BLaER1 treated with 17β-estradiol and CSF1 and Interleukin-3, amounts not matched to agents 10 nM and 100 nM (cell line): Measurements from ENCODE around the gene MOB4.
"Not testable (repeated sequence)": the region's sequence is repeated elsewhere in the genome, so short reads cannot be mapped to it uniquely, and the experiment has no call there.

Experiments used
- H3K27ac ChIP-seq, 11 experiments: shearing (Covaris generic); formaldehyde crosslinking; 2 replicates each; pipeline ENCODE4 v1.8.1; 2022
- H3K27me3 ChIP-seq, 11 experiments: shearing (Covaris generic); formaldehyde crosslinking; 2 replicates each; pipeline ENCODE4 v1.8.1; 2022
- H3K36me3 ChIP-seq, 11 experiments: shearing (Covaris generic); formaldehyde crosslinking; 2 replicates each; pipeline ENCODE4 v1.8.1; 2022
- H3K4me1 ChIP-seq, 10 experiments: shearing (Covaris generic); formaldehyde crosslinking; 2 replicates each; pipeline ENCODE4 v1.8.1; 2022
- H3K4me2 ChIP-seq, 11 experiments: shearing (Covaris generic); formaldehyde crosslinking; 2 replicates each; pipeline ENCODE4 v1.8.1; 2022
- H3K4me3 ChIP-seq, 10 experiments: shearing (Covaris generic); formaldehyde crosslinking; 2 replicates each; pipeline ENCODE4 v1.8.1; 2022
- H3K9ac ChIP-seq, 11 experiments: shearing (Covaris generic); formaldehyde crosslinking; 2 replicates each; pipeline ENCODE4 v1.8.1; 2022
- H3K9me3 ChIP-seq, 11 experiments: shearing (Covaris generic); formaldehyde crosslinking; replicated peaks in 1 of 11; 2 replicates each; pipeline ENCODE4 v1.8.1; 2022
- H4K20me1 ChIP-seq, 11 experiments: shearing (Covaris generic); formaldehyde crosslinking; 2 replicates each; pipeline ENCODE4 v1.8.1; 2022
- Cebpa-rat ChIP-seq, 11 experiments: shearing (Covaris generic); IDR thresholded peaks; 2 replicates each; pipeline ENCODE4 v1.8.1; 2022

MOB4 gene

GRCh38 chr2:197558393-197558792, 42.5 kb downstream of the MOB4 start:
- H3K4me1 ChIP-seq: peaks cover 0 to 17% (median 4%) of the 10 kb centered on the region in 10 experiments; a peak in 9 of 20 replicates
- H3K27me3 ChIP-seq: no peaks in the 10 kb centered on the region
- TF ChIP-seq Cebpa-rat (IDR thresholded peaks at IDR 0.05): no peak
- peaks cover 68 to 90% (median 75%) of the 10 kb centered on the region in 11 experiments for H3K36me3 ChIP-seq
- no peak overlapping the region for H3K9ac ChIP-seq
- no peak overlapping the region for H3K27ac ChIP-seq
- no peak overlapping the region for H3K4me3 ChIP-seq
- H3K4me2 ChIP-seq: no peak overlapping the region
- H4K20me1 ChIP-seq: no peaks in the 10 kb centered on the region; a peak in 1 of 22 replicates
- H3K9me3 ChIP-seq: peaks cover 7 to 27% (median 16%) of the 10 kb centered on the region in 11 experiments; a peak in 17 of 22 replicates

- H3K9me3 ChIP-seq: peaks cover 11 to 31% (median 21%) of the 10 kb centered on the region in 11 experiments; a peak in 17 of 22 replicates
- no peak overlapping the region for H3K4me2 ChIP-seq
- no peaks in the 10 kb centered on the region for H3K27me3 ChIP-seq
- TF ChIP-seq Cebpa-rat (IDR thresholded peaks at IDR 0.05): no peak
- H3K27ac ChIP-seq: no peak overlapping the region
- no peaks in the 10 kb centered on the region; a peak in 1 of 22 replicates for H4K20me1 ChIP-seq
- peaks cover 56 to 77% (median 64%) of the 10 kb centered on the region in 11 experiments for H3K36me3 ChIP-seq
- peaks cover 0 to 17% (median 4%) of the 10 kb centered on the region in 10 experiments; a peak in 9 of 20 replicates for H3K4me1 ChIP-seq
- H3K9ac ChIP-seq: no peak overlapping the region
- H3K4me3 ChIP-seq: no peak overlapping the region
Measured at GRCh38 chr2:197559681-197560080, 43.8 kb downstream of the MOB4 start.

GRCh38 chr2:197560146-197560665, 44.3 kb downstream of the MOB4 start:
- Histone ChIP-seq H3K36me3 (peaks cover 51 to 71% (median 59%) of the 10 kb centered on the region in 11 experiments), H3K9me3 (peaks cover 11 to 31% (median 21%) of the 10 kb centered on the region in 11 experiments; a peak in 17 of 22 replicates), H3K4me2 (no peak overlapping the region), H3K9ac (no peak overlapping the region), H3K27me3 (no peaks in the 10 kb centered on the region), H3K27ac (no peak overlapping the region), H3K4me3 (no peak overlapping the region), H3K4me1 (peaks cover 0 to 15% (median 4%) of the 10 kb centered on the region in 10 experiments; a peak in 9 of 20 replicates), H4K20me1 (no peaks in the 10 kb centered on the region; a peak in 1 of 22 replicates)
- no peak for TF ChIP-seq Cebpa-rat (IDR thresholded peaks at IDR 0.05)

- no peak overlapping the region for H3K27ac ChIP-seq
- H3K36me3 ChIP-seq: peaks cover 22 to 47% (median 34%) of the 10 kb centered on the region in 11 experiments
- H3K27me3 ChIP-seq: no peaks in the 10 kb centered on the region
- H3K4me3 ChIP-seq: no peak overlapping the region
- H3K9me3 ChIP-seq: peaks cover 32 to 38% (median 33%) of the 10 kb centered on the region in 11 experiments
- no peaks in the 10 kb centered on the region for H4K20me1 ChIP-seq
- no peak for TF ChIP-seq Cebpa-rat (IDR thresholded peaks at IDR 0.05)
- no peak overlapping the region for H3K9ac ChIP-seq
- no peaks in the 10 kb centered on the region for H3K4me1 ChIP-seq
- no peak overlapping the region for H3K4me2 ChIP-seq
Measured at GRCh38 chr2:197571627-197572271, 55.9 kb downstream of the MOB4 start.

GRCh38 chr2:197573608-197574007, 57.7 kb downstream of the MOB4 start:
- no peaks in the 10 kb centered on the region for H3K27me3 ChIP-seq
- no peak overlapping the region; a peak in 1 of 20 replicates for H3K4me3 ChIP-seq
- H4K20me1 ChIP-seq: no peaks in the 10 kb centered on the region
- H3K9ac ChIP-seq: no peak overlapping the region
- no peaks in the 10 kb centered on the region for H3K4me1 ChIP-seq
- no peak for TF ChIP-seq Cebpa-rat (IDR thresholded peaks at IDR 0.05)
- H3K36me3 ChIP-seq: peaks cover 18 to 32% (median 24%) of the 10 kb centered on the region in 11 experiments
- H3K9me3 ChIP-seq: peaks cover 32 to 38% (median 33%) of the 10 kb centered on the region in 11 experiments
- no peak overlapping the region for H3K4me2 ChIP-seq
- H3K27ac ChIP-seq: no peak overlapping the region

- no peak for TF ChIP-seq Cebpa-rat (IDR thresholded peaks at IDR 0.05)
- Histone ChIP-seq H3K4me1 (no peaks in the 10 kb centered on the region), H3K9ac (no peak overlapping the region), H3K27ac (no peak overlapping the region), H3K4me2 (no peak overlapping the region), H3K27me3 (no peaks in the 10 kb centered on the region), H3K4me3 (no peak overlapping the region), H3K36me3 (peaks cover 18 to 27% (median 24%) of the 10 kb centered on the region in 11 experiments), H4K20me1 (no peaks in the 10 kb centered on the region), H3K9me3 (peaks cover 32 to 38% (median 33%) of the 10 kb centered on the region in 11 experiments)
Measured at GRCh38 chr2:197575987-197576386, 60.1 kb downstream of the MOB4 start.

GRCh38 chr2:197576631-197577030, 60.8 kb downstream of the MOB4 start:
- Histone ChIP-seq H3K4me2 (no peak overlapping the region), H3K9me3 (peaks cover 32 to 38% (median 33%) of the 10 kb centered on the region in 11 experiments), H3K9ac (no peak overlapping the region), H3K27me3 (no peaks in the 10 kb centered on the region), H4K20me1 (no peaks in the 10 kb centered on the region), H3K36me3 (peaks cover 18 to 26% (median 24%) of the 10 kb centered on the region in 11 experiments), H3K4me1 (no peaks in the 10 kb centered on the region), H3K4me3 (no peak overlapping the region), H3K27ac (no peak overlapping the region)
- TF ChIP-seq Cebpa-rat (IDR thresholded peaks at IDR 0.05): no peak

- H3K9me3 ChIP-seq: peaks cover 25 to 30% (median 26%) of the 10 kb centered on the region in 11 experiments
- H3K4me2 ChIP-seq: no peak overlapping the region
- H3K4me3 ChIP-seq: no peak overlapping the region
- H3K36me3 ChIP-seq: peaks cover 11 to 19% (median 16%) of the 10 kb centered on the region in 11 experiments
- H3K9ac ChIP-seq: no peak overlapping the region
- H3K27ac ChIP-seq: no peak overlapping the region
- H3K4me1 ChIP-seq: no peaks in the 10 kb centered on the region
- H4K20me1 ChIP-seq: no peaks in the 10 kb centered on the region
- no peaks in the 10 kb centered on the region for H3K27me3 ChIP-seq
- TF ChIP-seq Cebpa-rat (IDR thresholded peaks at IDR 0.05): no peak
Measured at GRCh38 chr2:197577446-197577845, 61.6 kb downstream of the MOB4 start.

- not testable (repeated sequence) for H3K4me3 ChIP-seq, H3K9ac ChIP-seq, H3K27me3 ChIP-seq, H3K27ac ChIP-seq, H4K20me1 ChIP-seq, H3K4me2 ChIP-seq, H3K4me1 ChIP-seq
- Histone ChIP-seq H3K36me3 (peaks cover 5 to 10% (median 8%) of the 10 kb centered on the region in 11 experiments; a peak in 18 of 22 replicates), H3K9me3 (peaks cover 17 to 21% (median 17%) of the 10 kb centered on the region in 11 experiments)
Measured at GRCh38 chr2:197578294-197578693, 62.4 kb downstream of the MOB4 start.

- not testable (repeated sequence) for H3K4me3 ChIP-seq, H3K9ac ChIP-seq, H3K9me3 ChIP-seq, H3K27me3 ChIP-seq, H4K20me1 ChIP-seq, H3K4me1 ChIP-seq, H3K4me2 ChIP-seq, H3K27ac ChIP-seq, H3K36me3 ChIP-seq
Measured at GRCh38 chr2:197580166-197580565, 64.3 kb downstream of the MOB4 start.

- H3K4me1 ChIP-seq, H4K20me1 ChIP-seq, H3K9ac ChIP-seq, H3K27ac ChIP-seq, H3K4me2 ChIP-seq, H3K36me3 ChIP-seq, H3K27me3 ChIP-seq, H3K4me3 ChIP-seq: not testable (repeated sequence)
- peaks cover 5 to 21% (median 16%) of the 10 kb centered on the region in 11 experiments; a peak in 14 of 22 replicates for H3K9me3 ChIP-seq
Measured at GRCh38 chr2:197587255-197587654, 71.4 kb downstream of the MOB4 start.
